CD4-positive, alpha-beta T cell treated with Interleukin-15 for 1 hour (primary cell): ENCODE data around the gene FOXF1.
A peak's percentile ranks its signal among the peaks of the same experiment; 100 is the strongest.

Experiments
- DNase-seq: peaks from one replicate; pipeline ENCODE4 v3.0.0-alpha.2; 2020

The FOXF1 gene

DNA sequence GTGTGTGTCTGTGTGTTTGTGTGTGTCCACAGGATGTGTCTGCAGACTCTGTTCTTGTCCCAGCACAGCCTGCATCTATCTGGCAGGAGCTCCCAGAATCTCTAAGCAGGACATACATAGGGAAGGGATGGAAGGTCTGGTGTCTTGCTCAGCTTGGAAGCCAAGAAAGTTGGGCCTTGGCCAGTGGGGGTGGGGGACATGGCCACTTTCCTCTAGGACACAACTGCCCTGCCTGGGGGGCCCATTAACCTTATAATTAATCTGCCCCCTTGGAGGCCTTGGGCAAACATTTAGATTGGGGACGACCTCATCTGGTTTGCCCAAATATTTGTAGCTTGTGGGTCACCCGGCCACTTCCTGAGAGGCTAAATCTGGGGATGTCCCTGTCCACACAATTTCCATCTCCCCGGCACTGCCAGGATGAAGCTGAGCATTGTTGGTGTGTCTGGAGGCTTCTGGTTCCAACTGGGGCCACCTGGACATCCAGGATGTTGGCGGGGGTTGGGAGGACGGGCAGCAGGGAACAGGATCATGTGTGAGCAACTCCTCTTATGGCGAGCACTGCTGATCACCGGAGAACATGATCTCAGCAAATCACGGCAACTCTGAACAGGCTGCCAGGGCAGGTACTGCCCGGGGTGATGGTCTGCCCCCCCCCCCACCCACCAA is 17.2 kb upstream of the FOXF1 start:
- no peak for DNase-seq

GRCh38 chr16:86494039-86494564 is 16.2 kb upstream of the FOXF1 start:
- DNase-seq = no peak

DNA sequence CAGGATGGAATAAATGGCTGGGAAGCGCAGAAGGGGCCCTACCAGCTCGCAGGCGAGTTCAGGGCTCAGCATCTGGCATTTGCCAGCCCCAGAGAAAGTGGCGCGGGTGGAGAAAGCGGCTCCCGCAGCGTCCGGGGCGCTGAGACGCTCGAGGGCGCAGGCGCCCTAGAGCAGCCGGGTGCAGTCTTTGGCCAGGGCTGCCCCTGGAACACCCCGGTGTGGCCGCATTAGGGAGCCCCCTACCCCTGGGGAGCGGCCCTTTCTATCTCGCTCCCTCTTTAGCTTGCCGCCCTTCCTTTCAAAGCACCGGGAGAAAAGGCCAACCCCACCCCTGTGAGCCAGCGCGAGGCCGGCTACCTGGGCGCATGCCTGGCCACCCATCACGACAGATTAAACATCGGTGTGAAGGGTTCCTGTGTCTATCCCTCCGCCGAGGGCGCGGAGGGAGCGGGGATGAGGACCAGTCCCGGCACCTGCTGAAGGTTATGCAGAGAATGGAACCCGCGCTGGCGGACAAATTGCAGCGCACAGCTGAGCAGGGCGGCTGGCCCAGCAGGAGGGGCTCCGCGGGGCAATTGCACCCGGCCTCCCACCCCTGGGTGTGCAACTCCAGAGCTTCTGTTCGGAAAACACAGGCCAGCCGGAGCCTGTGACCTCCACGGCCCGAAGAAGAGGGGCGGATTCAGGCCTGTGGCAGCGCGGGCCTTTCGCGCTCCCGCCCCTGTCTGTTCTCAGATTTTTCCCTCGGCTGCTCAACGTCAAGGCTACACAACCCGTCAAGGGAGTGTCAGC is 15.6 kb upstream of the FOXF1 start:
- no peak for DNase-seq

GRCh38 chr16:86495357-86495701 is 15.0 kb upstream of the FOXF1 start:
- no peak for DNase-seq

DNA sequence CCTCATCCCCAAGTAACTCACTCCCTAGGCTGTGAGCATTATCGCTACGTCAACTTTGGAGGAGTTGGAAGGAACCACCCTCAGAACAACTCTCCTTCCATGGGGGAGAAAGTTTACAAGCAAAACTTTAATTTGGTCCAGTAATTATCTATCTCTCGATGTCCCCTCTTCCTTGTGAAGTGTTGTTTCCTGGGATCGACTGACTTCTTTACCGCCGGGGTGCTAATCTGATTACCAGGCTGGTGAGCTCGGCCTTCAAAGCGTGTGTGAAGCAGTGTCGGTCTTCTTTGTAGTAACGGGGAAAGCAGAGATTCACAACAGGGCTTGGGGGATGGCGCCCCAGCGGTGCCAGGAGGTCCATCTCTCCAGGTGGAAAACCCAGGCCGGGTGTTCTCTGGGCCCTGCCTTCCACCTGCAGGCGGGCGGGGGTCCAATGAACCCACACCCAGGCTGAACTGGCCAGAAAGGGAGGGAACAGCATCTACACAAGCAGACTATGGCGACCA is 14.5 kb upstream of the FOXF1 start:
- DNase-seq = no peak

DNA sequence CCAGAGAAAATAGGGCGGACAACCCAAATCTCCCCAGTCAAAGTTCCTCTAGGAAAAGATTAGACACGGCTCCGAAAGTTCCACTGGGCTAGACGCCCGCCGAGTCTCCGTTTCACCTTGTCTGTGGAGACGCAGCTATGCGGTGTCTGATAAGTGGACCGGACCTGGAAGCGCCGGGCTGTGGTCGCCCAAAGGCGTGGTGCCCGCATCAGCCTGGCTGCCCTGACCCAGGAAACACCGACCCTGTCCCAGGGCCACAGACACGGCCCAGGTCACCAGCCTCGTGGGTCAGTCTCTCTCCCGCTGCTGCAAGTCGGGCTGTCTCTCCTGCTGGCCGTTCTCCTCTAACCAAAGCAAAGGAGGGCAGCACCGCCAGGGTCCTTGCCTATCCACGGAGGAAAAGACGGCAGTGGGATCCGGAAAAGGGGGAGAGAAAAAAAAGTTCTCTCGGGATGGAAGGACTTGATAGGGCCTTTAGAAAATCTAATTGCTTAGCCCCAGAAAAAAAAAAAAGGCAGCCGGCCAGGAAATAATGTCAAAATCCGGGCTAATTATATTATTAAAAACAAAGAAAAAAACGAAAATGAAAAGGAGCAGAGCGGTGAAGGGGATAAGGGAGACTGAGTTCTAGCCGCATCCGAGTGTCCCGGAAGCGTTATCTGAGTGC is 13.9 kb upstream of the FOXF1 start:
- DNase-seq = no peak

DNA sequence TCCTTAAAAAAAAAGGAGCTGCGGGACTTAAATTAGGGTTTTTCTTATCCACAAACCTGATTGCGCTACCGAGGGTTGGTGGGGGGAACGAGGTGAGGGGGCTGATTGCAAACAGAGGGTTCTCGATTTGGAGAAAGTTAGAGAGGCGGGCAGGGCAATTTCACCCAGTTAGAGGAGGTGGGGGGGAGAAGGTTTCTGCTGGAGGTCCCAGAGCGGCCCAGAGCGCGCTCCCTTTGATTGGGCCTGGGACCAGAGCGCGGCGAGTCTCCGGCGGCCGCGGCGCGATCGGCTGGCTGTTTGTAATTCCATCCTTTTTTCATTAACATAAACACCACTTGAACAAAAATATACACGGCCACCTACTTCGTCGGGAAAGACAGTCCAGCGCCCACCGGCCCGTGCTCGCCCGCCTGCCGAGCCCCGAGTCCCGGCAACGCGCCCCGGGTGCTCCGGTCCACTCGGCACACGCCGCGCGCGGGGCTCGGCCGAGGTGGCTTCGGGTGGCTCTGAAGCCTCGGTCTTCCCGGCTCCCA is 13.3 kb upstream of the FOXF1 start:
- no peak for DNase-seq

DNA sequence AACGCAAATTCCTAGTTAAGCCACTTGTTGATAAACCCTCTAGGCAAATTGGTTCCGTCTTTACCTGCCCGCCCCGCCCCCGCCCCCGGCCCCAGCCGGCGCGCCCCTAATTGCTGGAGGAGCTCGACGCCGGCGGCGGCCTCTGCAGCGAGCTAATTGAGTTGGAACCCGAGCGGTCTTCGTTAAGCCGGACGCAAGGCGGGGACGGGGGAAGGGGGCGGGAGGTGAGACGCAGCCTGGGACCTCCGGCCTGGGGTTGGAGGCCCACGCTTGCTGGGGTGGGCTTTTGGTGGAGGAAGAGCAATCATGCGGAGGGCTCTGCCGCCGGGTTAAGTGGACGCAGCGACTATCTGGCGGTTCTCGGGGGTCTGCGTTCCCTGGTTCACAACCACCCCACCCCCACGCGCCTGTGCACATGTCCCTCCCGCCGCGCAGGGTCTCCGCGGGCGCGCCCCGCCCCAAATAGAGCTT is 12.7 kb upstream of the FOXF1 start:
- no peak for DNase-seq

GRCh38 chr16:86498155-86498670 is 12.1 kb upstream of the FOXF1 start:
- DNase-seq = no peak

- DNase-seq = no peak
Measured at GRCh38 chr16:86498671-86499439, 11.5 kb upstream of the FOXF1 start.

- no peak for DNase-seq
Measured at GRCh38 chr16:86499440-86499786, 10.9 kb upstream of the FOXF1 start.

DNA sequence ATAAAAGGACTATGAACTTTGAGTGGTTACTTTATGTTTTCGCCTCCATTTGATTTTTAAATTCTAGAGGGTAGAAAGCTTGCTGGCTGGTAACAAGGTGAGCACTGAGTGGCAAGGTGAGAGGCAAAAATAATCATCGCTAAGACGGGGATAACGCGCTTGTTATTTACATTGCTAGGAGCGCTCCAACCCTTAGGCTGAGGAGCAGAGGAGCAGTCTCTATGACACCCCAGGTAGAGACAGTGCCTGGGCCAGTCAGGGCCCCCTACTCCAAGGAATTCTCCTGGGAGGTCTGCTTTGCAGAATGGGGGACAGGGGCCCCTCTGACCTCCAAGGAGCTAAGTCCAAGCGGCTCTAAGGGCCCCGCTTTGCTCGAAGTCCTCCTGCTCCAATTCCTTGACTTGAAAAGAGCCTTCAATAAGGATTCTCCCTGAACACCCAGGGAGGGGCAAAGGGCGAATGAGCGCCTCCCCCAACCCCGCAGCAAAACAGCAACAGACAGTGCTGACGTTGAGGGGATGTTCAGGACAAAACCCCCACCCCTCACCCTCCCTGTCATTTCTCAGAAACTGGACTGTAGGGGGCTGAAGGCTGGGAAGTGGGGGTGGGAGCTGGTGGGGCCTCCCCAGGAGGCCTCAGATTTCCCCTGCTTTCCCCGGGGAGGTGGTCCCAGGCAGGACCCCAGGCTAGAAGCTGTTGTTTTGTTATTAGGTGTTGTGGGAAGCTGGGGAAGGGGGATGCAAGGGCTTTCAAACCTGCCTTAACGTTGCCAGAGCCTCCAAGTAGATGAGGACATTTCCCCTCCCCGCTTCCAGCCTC is 10.2 kb upstream of the FOXF1 start:
- no peak for DNase-seq

DNA sequence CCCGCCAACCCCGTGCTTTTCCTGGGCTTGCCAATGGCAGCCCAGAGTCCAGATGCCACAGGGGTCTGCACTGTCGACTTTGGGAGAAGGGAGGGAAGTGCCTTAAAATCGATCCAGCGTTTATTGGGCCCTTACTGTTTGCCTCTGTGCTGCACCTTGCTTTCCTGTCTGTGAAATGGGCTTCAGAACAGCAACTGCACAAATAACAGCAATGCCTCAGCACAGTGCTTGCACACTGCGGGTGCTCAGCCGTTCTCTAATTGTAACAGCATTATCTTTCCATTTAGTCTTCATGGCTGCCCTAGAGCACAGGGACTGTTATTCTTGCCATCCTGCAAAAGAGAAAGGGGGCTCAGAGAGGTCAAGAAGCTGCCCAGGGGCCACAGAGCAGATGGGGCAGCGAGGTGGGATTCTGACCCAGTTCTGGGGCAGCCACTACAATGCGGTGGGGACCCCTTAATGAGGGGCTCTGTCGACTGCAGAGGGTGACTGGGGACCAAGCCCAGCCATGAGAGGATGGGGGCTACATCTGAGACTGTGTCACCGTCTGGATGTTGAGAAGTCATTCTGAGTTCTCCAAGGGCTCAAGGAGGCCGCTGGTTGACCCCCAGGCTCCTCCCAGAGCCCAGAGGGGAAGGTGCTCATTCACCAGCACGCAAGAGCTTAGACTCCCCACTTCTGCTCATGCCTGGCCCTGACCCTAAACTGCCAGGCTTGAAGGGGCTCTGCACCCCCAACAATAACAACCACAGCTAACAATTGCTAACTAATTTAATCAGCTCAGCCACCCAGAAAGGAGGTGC is 9.4 kb upstream of the FOXF1 start:
- DNase-seq = peak; percentile 4

DNA sequence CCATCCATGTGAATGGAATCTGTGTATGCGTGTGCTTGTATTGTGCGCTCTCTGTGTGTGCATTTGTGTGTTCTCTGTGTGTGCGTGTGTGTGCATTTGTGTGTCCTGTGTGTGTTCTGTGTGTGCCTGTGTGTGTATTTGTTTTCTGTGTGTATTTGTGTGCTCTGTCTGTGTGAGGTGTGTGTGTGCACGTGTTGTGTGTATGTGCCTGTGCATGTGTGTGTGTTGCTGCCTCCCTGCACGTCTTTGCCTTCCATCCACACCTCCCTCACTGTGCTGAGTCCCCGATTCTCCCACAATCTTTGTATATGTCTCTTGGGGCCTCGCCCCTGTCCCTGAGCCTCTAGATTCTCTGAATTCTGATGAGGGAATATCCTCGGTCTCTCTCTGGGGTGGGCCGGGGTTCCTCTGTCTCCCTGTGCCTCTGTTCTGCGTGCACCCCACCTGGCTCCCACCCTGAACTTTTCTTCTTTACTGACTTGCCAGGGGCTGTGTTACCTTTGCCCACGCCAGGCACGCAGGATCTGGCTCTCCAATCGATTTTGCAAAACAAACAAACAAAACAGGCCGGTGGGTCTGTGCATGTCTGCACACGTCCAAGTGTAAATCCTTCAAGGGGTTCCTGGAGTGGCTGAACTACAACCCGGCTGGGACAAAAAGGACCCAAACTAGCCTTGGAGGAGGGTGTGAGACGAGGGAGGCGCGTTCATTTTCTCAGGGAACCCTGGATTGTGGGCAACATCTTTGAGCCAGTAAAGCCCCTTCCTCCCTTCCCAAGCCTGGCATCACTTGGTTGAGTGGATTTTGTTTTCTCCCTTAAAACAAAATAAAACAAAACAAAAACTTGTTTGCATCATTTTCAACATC is 8.1 kb upstream of the FOXF1 start:
- no peak for DNase-seq

GRCh38 chr16:86502856-86503748 is 7.2 kb upstream of the FOXF1 start:
- no peak for DNase-seq

- DNase-seq = no peak
Measured at GRCh38 chr16:86503830-86504229, 6.5 kb upstream of the FOXF1 start.

GRCh38 chr16:86504315-86505184 is 5.8 kb upstream of the FOXF1 start:
- DNase-seq = no peak
